Stimulated activated CD8-positive, alpha-beta memory T cell treated with anti-CD3 and anti-CD28 coated beads, Interleukin-15, amount 100 ng/mL, for 1 hour (primary cell): Measurements from ENCODE around the gene AP3B1.
"Not testable (repeated sequence)": the region's sequence is repeated elsewhere in the genome, so short reads cannot be mapped to it uniquely, and the experiment has no call there.

Experiments
- DNase-seq: peaks from one replicate; pipeline ENCODE4 v3.0.0-alpha.2; 2020; ENCODE audit warnings: low read depth

The AP3B1 gene

DNA sequence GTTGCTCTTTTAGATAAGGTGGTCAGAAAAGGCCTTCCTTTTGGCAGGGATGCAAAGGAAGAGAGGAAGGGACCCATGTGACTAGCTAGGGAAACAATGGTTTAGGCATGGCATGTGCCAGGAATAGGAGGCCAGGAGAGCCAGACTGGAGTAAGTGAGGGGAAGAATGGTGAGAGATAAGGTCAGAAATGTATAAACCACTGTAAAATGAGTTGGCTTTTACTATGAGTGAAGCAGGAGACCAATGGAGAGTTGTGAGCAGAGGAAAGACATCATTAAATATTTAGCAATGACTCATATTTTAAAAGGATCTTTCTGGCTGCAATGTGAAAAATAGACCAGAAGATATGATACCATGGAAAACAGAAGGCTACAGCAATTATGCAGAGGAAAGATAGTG lies 50.9 kb downstream of the AP3B1 start:
- no peak for DNase-seq

DNA sequence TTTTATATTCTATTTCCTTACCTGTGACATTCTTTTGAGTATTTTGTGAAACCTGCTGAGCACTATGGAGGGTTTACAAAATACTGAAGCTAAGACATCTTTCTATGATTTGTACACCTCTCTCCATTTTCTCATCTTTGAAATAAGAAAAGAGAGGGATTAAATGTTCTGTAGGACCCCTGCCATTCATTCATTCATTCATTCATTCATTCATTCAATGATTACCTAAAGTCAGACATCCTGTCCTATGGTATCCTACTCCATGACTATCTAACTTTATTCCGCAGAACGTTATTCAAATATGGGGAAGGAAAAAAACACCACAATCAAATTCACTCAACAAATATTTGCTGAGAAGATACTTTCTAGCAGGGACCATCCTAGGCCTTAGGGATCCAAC lies 51.4 kb downstream of the AP3B1 start:
- no peak for DNase-seq

DNA sequence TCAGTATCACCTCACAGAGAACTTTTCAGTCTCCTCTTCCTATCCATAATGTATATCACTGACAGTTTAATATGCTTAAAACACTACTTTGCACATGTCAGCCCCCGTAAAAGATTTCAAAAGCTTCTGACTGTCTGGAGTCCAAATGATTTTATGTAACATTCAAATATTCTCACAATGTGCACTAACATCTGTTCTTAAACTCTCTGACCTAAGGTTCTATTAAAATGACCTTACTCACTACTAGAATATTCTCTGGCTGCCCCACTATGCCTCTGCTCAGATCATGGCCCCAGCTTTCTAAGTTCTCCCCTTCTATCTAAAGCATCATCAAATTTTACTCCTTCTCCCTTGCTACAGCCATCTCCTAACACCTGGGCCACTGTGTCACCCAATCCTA lies 52.5 kb downstream of the AP3B1 start:
- DNase-seq: no peak

DNA sequence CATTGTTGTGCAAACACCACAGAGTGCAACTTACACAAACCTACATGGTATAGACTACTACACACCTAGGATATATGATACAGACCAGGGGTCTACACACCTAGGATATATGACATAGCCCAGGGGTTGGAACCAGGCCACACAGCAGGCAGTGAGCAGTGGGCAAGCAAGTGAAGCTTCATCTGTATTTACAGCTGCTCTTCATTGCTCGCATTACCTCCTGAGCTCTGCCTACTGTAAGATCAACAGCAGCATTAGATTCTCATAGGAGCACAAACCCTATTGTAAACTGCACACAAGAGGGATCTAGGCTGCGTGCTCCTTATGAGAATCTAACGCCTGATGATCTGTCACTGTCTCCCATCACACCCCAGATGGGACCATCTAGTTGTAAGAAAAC lies 56.6 kb downstream of the AP3B1 start:
- no peak for DNase-seq

DNA sequence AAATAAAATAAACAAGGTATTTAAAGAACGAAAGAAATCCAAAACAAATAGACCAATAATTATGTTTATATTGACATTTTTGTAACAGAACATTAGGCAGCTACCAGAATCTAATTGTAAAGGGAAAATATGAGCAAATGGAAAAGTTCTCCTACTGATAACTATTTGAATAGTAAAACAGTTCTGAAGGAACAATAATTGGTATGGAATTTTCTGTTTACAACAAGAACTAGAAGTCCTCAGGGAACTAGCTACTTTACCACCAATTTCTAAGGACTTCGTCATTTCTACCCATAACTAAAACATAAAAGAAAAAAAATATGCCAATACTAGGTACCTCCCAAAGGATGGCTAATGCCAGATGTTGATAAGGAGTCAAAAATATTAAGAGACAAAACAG lies 58.5 kb downstream of the AP3B1 start:
- DNase-seq: no peak

DNA sequence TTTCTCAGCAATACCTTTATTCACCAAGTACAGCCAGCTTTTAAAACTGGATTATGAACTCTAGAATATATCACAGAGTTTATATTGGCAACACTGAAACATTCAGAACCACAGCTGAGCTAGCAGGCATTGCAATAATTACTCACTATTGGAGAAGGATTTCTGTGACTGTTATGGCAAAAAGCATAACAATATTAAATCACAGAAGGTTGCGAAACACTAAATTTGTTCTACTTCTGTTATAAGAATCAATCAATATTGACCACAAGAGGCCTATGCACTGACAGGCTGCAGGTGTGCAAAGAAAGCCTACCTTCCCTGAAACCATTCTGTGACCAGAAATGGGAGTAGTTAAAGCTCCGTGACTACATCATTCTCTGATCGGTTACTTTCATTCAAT lies 59.2 kb downstream of the AP3B1 start:
- DNase-seq: no peak

DNA sequence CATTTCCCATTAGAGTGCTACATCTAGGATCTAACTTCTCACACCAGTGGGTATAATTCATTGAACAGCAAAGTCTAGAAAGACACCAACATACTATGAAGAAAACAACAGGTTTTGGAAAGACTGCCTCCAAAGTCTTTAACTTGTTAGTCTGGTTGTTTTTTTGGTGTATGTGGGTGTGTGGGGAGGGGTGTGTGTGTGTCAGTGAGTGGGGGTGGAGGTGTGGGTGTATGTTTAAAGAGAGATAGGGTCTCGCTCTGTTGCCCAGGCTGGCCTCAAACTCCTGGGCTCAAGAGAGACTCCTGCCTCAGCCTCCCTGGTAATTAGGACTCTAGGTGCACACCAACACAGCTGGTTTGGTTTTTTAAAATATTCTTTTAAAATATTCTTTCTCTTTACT lies 59.7 kb downstream of the AP3B1 start:
- no peak for DNase-seq

DNA sequence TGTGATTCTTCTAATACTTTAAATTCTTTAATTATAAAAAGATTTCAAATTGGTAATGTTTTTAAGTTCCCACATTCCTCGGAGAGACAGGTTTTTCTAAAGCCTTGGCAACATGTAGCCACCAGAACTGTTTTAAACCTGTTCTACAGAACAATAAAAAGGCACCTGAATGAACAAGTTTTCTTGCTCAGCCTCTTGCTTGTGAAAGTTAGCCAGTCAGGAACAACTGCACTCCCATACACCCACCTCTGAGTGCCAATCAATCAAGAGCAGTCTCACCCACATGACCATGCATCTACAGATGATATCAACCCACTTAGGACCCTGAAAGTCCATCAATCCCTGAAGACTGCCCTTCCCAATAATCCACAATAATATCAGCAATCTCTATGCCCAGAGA lies 62.3 kb downstream of the AP3B1 start:
- no peak for DNase-seq

DNA sequence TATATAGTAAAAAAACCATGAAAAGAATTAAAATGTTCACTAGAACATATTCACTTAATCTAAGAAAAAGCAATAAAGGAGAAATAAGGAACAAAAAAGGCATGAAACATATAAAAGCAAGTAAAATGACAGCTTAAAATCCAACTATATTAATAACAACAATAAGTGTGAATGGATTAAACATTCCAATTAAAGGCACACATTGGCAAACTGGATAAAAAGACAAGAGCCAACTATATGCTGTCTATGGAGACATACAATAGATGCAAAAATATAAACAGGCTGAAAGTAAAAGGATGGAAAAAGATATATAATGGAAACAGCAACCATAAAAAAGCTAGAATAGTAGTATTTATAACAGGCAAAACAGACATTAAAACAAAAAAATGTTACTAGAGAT lies 70.1 kb downstream of the AP3B1 start:
- DNase-seq: no peak

DNA sequence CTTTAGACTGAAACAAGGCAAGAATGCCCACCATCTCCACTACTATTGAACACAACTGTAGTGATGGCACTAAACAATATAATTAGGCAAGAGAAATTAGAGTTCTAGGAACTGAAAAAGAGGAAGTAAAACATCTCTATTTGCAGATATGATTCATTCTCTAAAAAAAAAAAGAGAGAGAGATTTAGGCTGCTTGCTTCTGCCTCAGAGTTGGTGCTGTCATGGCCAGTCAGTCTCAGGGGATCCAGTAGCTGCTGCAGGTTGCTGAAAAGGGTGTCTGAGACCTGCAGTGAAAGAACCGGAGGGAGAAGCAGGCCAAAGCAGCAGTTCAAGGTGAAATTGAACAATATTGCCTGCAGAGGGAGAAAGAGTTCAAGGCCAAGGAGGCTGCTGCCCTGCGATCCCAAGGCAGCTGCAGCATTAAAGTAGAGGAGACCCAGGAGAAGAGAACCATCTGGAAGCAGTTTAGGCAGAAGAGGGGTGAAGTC lies 72.5 kb downstream of the AP3B1 start:
- DNase-seq: no peak

DNA sequence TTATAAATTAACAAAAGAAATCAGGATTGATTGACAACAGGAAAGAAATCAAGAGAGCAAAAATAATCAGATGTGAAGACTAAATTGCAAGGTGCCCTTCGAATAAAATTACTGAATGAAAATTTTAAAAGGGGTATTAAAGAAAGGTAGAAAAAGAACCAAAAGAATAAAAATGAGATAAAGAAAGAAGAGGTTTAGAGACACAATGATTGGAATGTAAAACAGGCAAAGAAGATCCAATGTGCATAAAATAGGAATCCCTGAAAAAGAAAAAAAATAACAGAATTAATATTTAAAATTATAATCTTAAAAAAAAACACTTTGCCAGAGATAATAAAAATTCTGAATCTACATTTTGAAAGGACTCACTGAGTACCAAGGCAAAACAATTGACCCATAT lies 73.0 kb downstream of the AP3B1 start:
- DNase-seq: no peak

DNA sequence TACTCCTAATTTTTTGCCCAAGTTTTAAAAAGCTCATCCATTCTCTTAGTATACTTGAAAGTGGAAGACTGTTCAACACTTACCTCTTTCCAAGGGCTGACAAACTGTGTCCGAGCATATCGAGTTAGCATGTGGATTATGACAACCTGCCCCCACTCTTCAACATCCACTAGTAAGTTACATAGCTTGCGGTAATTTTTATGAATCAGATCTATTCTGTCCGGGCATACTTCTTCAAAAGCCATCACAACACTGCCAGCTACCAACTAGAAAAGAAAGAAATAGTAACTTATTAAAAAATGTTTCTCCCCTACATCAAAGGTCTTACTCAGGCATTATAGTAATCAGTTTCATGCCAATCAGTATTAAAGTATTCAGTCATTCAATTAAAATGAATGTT lies 78.5 kb downstream of the AP3B1 start:
- DNase-seq: no peak

DNA sequence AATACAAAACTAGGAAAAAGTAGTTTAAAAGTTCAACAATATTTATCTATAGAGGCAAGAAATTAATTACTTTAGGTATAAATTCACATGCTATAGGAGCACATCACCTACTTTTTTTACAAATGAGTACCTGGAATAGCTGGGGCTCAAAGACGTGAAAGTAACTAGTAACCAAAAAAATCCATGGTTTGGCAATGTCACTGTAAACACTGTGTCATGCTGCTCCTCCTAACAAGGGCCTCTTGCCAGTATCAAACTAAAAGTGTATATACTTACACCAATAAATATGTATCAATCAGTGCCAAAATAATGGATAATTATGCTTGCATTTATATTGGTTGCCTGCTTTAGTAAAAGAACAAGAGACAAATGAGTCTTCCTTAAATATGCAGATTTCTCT lies 78.9 kb downstream of the AP3B1 start:
- DNase-seq: no peak

DNA sequence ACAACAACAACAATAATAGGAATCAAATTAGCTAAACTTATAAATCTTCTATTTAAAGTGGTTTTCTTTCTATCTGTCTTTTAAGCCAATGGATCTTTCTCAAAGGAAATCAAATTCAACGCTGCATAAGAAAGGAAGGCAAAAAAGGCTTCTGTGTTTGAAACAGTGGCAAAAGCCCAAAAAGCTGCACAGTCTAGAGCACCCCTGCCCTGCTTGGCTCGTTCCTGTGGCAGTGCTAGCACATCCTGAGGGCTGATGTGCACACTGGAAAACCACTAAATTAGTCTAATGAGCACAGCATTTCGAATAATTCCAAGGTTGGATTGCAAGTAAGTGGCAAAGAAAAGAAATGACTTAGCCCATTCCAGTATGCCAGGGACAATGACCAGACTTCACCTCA lies 80.7 kb downstream of the AP3B1 start:
- DNase-seq: no peak

DNA sequence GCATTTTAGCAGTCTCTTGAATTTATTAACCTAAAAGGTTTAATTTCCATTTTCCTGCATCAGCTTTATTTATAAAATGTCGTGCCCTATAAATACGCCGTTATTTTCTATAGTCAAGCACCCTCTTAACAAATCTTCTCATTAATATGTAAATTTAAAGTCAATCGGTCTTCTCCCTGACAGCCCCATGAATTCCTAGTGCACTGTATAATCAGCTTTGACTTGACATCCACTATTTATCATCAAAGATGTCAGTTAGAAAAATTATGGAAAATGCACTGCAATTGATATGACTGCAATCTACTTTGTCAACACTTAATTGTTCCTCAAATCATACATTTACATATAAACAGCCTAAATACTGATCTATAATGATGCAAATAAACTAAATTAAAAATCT lies 83.4 kb downstream of the AP3B1 start:
- DNase-seq: no peak

DNA sequence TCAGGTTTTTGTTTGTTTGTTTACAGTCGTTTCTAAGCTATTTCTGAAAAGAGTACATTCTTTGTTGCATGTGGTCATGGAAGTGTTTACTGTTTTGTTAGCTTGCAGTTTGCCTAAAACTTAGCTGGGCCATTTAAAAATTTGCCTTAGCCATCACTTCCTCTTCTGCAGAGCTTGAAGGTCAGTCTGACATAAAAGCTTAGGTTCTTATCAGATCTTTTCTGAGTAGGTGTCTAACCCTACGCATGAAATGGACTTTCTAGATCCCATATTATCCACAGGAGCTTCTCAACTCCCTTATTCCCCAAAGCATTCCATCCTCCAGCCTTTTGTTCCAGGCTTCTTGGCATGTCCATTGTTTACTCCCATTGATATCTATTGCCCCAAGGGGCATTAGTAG lies 90.3 kb downstream of the AP3B1 start:
- no peak for DNase-seq

DNA sequence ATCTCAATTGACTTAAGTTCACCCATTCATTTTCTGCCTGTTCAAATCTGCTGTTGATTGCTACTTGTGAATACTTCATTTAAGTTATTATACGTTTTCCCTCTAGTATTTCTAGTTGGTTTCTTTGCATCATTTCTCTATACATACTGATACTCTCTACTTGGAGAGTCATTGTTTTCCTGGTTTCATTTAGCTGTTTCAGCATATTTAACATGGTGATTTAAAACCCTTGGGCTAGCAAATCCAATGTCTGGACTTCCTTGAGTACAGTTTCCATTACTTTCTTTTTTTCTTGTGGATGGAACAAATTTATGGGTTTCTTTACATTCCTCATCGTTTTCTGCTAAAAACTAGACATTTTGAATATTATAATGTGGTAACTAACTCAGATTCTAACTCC lies 90.7 kb downstream of the AP3B1 start:
- DNase-seq: no peak

DNA sequence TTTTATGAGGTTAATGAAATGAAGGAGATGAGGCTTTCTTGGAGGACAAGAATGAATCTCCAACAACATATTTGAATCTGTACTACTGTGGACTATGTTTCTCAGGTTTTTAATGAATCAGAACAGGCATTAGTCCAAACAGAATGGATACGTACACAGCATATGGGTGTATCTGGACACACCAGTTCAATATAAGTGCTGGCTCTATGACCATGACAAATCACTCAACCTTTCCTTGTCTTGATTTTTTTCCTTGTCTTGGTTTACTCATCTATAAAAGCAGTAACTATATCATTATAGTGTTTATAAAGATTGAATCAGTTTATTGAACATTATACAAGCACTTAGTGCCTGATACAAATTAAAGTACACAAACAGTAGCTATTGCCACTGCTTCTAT lies 104.1 kb downstream of the AP3B1 start:
- no peak for DNase-seq

DNA sequence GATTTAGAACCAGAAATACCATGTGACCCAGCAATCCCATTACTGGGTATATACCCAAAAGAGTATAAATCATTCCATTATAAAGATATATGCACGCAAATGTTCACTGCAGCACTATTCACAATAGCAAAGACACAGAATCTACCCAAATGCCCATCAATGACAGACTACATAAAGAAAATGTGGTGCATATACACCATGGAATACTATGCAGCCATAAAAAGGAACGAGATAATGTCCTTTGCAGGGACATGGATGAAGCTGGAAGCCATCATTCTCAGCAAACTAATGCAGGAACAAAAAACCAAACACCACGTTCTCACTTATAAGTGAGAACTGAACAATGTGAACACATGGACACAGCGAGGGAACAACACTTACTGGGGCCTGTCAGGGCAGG lies 105.8 kb downstream of the AP3B1 start:
- not testable (repeated sequence) for DNase-seq

DNA sequence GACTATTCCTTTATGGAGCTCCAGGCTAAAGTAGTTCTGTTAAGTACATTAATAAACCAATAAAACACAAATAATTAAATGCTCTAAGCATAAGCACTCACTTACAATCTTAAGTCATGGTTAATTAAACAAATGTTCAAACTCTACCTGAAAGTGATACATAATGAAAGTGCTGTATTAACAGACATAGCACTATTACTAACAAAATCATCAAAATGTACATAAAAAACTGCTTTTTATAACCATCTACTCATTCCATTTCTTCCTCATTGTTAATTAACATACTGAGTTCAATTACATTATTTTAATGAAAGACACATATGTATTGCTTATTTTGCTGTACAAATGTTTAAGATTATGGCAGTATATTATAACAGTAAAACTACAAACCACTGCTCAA lies 107.3 kb downstream of the AP3B1 start:
- DNase-seq: no peak

DNA sequence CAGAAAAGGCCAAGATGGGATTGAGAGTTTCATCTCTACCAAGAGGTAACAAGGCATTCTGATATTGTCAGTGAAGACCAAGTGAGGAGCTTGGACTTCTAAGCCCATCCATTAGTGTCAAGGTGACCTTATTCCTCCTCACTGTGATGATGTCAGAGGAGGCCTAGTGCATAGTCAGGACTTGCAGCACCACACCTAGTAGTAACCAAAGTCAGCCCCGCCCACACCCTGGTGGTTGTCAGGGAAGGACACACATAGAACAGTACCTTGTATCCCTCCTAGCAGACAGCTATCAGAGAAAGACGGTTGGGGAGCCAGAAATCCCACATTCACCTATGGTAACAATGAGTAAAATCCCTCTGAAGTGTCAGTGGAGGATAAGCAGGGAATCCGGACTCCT lies 111.7 kb downstream of the AP3B1 start:
- no peak for DNase-seq

DNA sequence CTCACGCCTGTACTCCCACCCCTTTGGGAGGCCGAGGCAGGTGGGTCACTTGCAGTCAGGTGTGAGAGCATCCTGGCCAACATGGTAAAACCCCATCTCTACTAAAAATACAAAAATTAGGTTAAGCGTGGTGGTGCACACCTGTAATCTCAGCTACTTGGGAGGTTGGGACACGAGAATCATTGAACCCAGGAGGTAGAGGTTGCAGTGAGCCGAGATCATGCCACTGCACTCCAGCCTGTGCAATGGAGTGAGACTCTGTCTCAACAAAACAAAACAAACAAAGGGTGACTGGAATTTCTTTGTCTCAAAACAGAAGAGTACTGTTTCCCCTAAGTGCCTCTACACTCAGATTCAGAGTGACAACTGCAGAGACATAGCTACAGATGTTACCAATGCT lies 116.1 kb downstream of the AP3B1 start:
- DNase-seq: no peak

DNA sequence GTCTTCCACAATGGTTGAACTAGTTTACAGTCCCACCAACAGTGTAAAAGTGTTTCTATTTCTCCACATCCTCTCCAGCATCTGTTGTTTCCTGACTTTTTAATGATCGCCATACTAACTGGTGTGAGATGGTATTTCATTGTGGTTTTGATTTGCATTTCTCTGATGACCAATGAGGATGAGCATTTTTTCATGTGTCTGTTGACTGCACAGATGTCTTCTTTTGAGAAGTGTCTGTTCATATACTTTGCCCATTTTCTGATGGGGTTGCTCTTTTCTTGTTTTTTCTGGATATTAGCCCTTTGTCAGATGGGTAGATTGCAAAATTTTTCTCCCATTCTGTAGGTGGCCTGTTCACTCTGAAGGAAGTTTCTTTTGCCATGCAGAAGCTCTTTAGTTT lies 124.2 kb downstream of the AP3B1 start:
- not testable (repeated sequence) for DNase-seq

DNA sequence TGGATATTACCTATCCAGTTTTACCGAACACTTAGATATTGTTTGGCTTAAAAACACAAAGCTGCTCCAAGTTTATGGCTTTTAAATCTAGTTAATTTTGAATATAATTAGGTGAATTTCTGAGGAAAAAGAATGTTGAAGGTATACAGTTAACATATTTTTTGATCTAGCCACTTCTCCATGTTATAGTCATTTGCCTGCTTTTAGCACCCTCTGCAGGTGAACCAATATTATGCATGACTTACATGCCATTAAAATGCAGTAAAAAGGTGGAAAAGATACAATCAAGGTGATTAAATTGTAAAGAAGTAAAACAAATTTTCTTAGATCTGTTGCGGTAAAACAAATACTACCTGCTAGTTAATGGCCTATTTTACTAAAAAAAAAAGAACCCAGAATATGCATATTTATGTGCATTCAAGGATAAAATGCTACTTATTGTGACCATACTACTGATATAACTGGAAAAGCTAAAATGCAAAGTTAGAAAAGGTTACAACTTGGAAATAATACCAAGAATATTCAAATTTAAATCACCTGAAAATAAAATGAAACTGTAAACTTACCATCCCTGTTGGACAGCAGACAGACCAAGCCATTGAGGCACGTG lies 132.1 kb downstream of the AP3B1 start:
- DNase-seq: no peak

DNA sequence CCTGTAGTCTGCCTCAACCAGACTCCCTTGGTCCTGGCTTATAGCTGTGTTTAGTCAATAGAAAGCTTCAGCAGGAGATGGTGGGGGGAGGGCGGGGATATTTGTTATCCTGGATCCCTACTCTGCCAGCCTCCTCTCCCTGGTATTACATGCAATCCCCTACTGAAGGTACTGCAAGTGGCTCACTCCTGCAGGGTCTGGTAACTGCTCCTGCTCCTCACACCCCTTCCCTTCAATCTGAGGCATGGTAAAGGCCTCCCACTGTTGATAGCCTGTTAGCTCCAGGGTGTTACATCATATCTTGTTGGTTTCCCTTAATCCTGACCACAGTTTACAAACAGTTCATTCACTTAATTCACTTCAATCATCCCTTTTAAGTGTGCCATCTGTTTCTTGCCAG lies 137.5 kb downstream of the AP3B1 start:
- no peak for DNase-seq
